ENCODE data around the gene ZNF850. TPM values are rescaled to one million over a fixed set of nuclear protein-coding genes. Genes with fewer than 3 reads are reported as not detected.
A peak's percentile ranks its signal among the peaks of the same experiment; 100 is the strongest.

Gene ZNF850
- total and polyA plus RNA-seq, 2 of the 8 experiments (the other 6 are each of a cell fraction or from before 2014, with no cell fraction given), result 6.7 to 21.2 TPM

GRCh38 chr19:36685835-36686234 is 86.8 kb downstream of the ZNF850 start:
- Histone ChIP-seq H3K14ac (ENCODE audit: insufficient read length) (no peak overlapping the region), H3K18ac (ENCODE audit: extremely low read depth, low read length) (no peak overlapping the region), H3K56ac (replicated peaks; ENCODE audit: insufficient read length, low read depth, low read length) (no peak overlapping the region), H2BK15ac (ENCODE audit: low read length) (no peak overlapping the region), H2BK20ac (ENCODE audit: low read length) (no peak overlapping the region), H3K9ac (replicated peaks in 1 of 4; ENCODE audit: extremely low read depth in 1 of 4, low read depth in 3 of 4, low read length in 3 of 4) (no peak overlapping the region), H3K79me1 (ENCODE audit: low read depth, low read length) (no peaks in the 10 kb centered on the region), H3K27me3 (replicated peaks in 1 of 4; ENCODE audit: control insufficient read depth in 3 of 4, extremely low read depth in 1 of 4, insufficient read depth in 3 of 4, low read length in 3 of 4) (no peaks in the 10 kb centered on the region), H2BK120ac (replicated peaks; ENCODE audit: low read depth, low read length) (no peak overlapping the region), H2BK12ac (ENCODE audit: low read depth, low read length) (no peak overlapping the region), H4K91ac (replicated peaks; ENCODE audit: insufficient read length, low read length) (no peak overlapping the region), H4K8ac (ENCODE audit: extremely low read depth, insufficient read depth, low read length) (no peak overlapping the region), H3K79me2 (ENCODE audit: control insufficient read depth in 1 of 2, insufficient read depth in 2 of 2, low read length in 2 of 2) (peaks cover 5 to 29% of the 10 kb centered on the region in 2 experiments), H2AK5ac (ENCODE audit: low read depth, low read length) (no peak overlapping the region), H3K4me1 (replicated peaks in 1 of 4; ENCODE audit: control insufficient read depth in 3 of 4, insufficient read depth in 4 of 4, low read length in 3 of 4) (no peaks in the 10 kb centered on the region; a peak in 3 of 7 replicates), H3K27ac (ENCODE audit: low read depth, low read length) (no peak overlapping the region), H3K36me3 (ENCODE audit: control insufficient read depth in 2 of 4, insufficient read depth in 4 of 4, low read length in 3 of 4) (peaks cover 7 to 18% (median 14%) of the 10 kb centered on the region in 4 experiments; a peak in 7 of 8 replicates), H3K4me2 (ENCODE audit: insufficient read depth in 1 of 2, low read depth in 2 of 2, low read length in 2 of 2) (peak overlapping the region in 1 of 2 experiments; percentile 98; a peak in 1 of 4 replicates), H3K4me3 (ENCODE audit: extremely low read depth in 1 of 4, insufficient read depth in 2 of 4, low read depth in 3 of 4, low read length in 4 of 4) (no peak overlapping the region), H4K20me1 (replicated peaks in 1 of 2; ENCODE audit: control insufficient read depth in 1 of 2, insufficient read depth in 2 of 2, low read length in 2 of 2) (peaks cover 0 to 3% of the 10 kb centered on the region in 2 experiments), H2BK5ac (ENCODE audit: low read depth, low read length) (no peak overlapping the region), H2AFZ (ENCODE audit: low read length) (no peak overlapping the region), H3K4ac (replicated peaks; ENCODE audit: insufficient read length, low read depth, low read length) (no peak overlapping the region), H3K23ac (ENCODE audit: insufficient read length) (no peak overlapping the region), H3K9me3 (ENCODE audit: insufficient read depth in 2 of 2, low read depth in 1 of 2, low read length in 1 of 2) (peaks cover 0 to 3% of the 10 kb centered on the region in 2 experiments; a peak in 3 of 4 replicates), H3K23me2 (ENCODE audit: low read depth, low read length) (peaks cover 10% of the 10 kb centered on the region), H4K5ac (ENCODE audit: insufficient read length, low read depth, low read length) (no peak overlapping the region)
- FAIRE-seq, result no peak
- ChIA-PET CTCF (ENCODE audit: partially characterized antibody) (interaction anchor here (1.4 kb wide), 1 partner anchor 9 kb away, joined by 5 read pairs; no protein-coding TSS in a partner anchor), POLR2A (ENCODE audit: partially characterized antibody) (interaction anchor here (0.9 to 2.3 kb wide), 4 partner anchors 10 to 21 kb away, joined by 3 to 10 read pairs (median 4); no protein-coding TSS in a partner anchor)
- TF ChIP-seq ASH2L (IDR thresholded peaks at IDR 0.05; ENCODE audit: low read length) (no peak), TCF12 (IDR thresholded peaks at IDR 0.05; ENCODE audit: low read depth, low read length) (no peak), EP300 (IDR thresholded peaks at IDR 0.05; ENCODE audit: borderline replicate concordance in 1 of 2, low read depth in 2 of 2, low read length in 2 of 2) (no peak)
- DNase-seq (ENCODE audit: low read depth in 1 of 2, low spot score in 2 of 2), result no peak
- 80% methylated on average over 2 of the region's 2 CpGs; no CpG with 5 or more reads in 1 of the 2 experiments for WGBS, 2 experiments (ENCODE audit: extremely low coverage in 1 of 2, insufficient coverage in 1 of 2, insufficient read length in 1 of 2, insufficient replicate concordance in 2 of 2, low coverage in 1 of 2, low lambda C conversion rate in 2 of 2, missing lambda C conversion rate in 1 of 2)

Data from H1 (cell line).